Trophoblast cell (in vitro differentiated cells and primary cell): ENCODE results near the gene SMG9.
A peak's percentile ranks its signal among the peaks of the same experiment; 100 is the strongest.
"Not testable (repeated sequence)": the region's sequence is repeated elsewhere in the genome, so short reads cannot be mapped to it uniquely, and the experiment has no call there.

ENCODE experiments used
- DNase-seq, 2 donors: peaks; one replicate each; pipeline ENCODE4 v3.0.0-alpha.2; 2016
- H2AFZ ChIP-seq: 2 replicates; pipeline ENCODE4 v1.6.1; 2013; ENCODE audit warnings: low read length, moderate library complexity, mild to moderate bottlenecking; ENCODE audit not compliant: insufficient read depth, poor library complexity
- H2AK5ac ChIP-seq: 2 replicates; pipeline ENCODE4 v1.6.1; 2013; ENCODE audit warnings: mild to moderate bottlenecking, low read length
- H2BK120ac ChIP-seq: 2 replicates; pipeline ENCODE4 v1.6.1; 2013; ENCODE audit warnings: low read length, mild to moderate bottlenecking, moderate library complexity; ENCODE audit not compliant: insufficient read depth, poor library complexity
- H2BK12ac ChIP-seq: 2 replicates; pipeline ENCODE4 v1.6.1; 2013; ENCODE audit warnings: mild to moderate bottlenecking, low read length, moderate library complexity
- H2BK5ac ChIP-seq: 2 replicates; pipeline ENCODE4 v1.6.1; 2013; ENCODE audit warnings: low read length, low read depth, moderate library complexity, mild to moderate bottlenecking; ENCODE audit not compliant: poor library complexity
- H3K14ac ChIP-seq: 2 replicates; pipeline ENCODE4 v1.6.1; 2013; ENCODE audit warnings: mild to moderate bottlenecking, low read length
- H3K18ac ChIP-seq: 2 replicates; pipeline ENCODE4 v1.6.1; 2013; ENCODE audit warnings: mild to moderate bottlenecking, low read length
- H3K23ac ChIP-seq: 2 replicates; pipeline ENCODE4 v1.6.1; 2013; ENCODE audit warnings: low read length
- H3K27ac ChIP-seq: 2 replicates; pipeline ENCODE4 v1.5.1; 2013; ENCODE audit warnings: low read depth, mild to moderate bottlenecking, inconsistent platforms, low read length, moderate library complexity
- H3K27me3 ChIP-seq: 2 replicates; pipeline ENCODE4 v1.6.1; 2013; ENCODE audit warnings: inconsistent platforms, mild to moderate bottlenecking, low read length, moderate library complexity; ENCODE audit not compliant: insufficient read depth
- H3K36me3 ChIP-seq, 2 experiments: 1 replicate in 1 of 2; 2 replicates in 1 of 2; pipeline ENCODE4 v1.6.1; 2013; ENCODE audit warnings: low read length in 2 of 2, mild to moderate bottlenecking in 2 of 2, moderate library complexity in 1 of 2; ENCODE audit not compliant: insufficient read depth in 2 of 2, control insufficient read depth in 1 of 2
- H3K4ac ChIP-seq: 2 replicates; pipeline ENCODE4 v1.6.1; 2013; ENCODE audit warnings: low read depth, mild to moderate bottlenecking, low read length, moderate library complexity
- H3K4me1 ChIP-seq, 2 experiments: 1 replicate in 1 of 2; 2 replicates in 1 of 2; pipeline ENCODE4 v1.6.1; 2013; ENCODE audit warnings: low read length in 2 of 2, mild to moderate bottlenecking in 2 of 2, moderate library complexity in 1 of 2; ENCODE audit not compliant: insufficient read depth in 2 of 2, control insufficient read depth in 1 of 2
- H3K4me2 ChIP-seq: 2 replicates; pipeline ENCODE4 v1.6.1; 2013; ENCODE audit warnings: inconsistent platforms, mild to moderate bottlenecking, low read length, moderate library complexity
- H3K4me3 ChIP-seq: 2 replicates; pipeline ENCODE4 v1.5.1; 2013; ENCODE audit warnings: mild to moderate bottlenecking, low read depth, low read length, inconsistent platforms
- H3K79me1 ChIP-seq: one replicate; pipeline ENCODE4 v1.6.1; 2013; ENCODE audit warnings: low read length
- H3K79me2 ChIP-seq: 2 replicates; pipeline ENCODE4 v1.6.1; 2013; ENCODE audit warnings: low read length, mild to moderate bottlenecking; ENCODE audit not compliant: control insufficient read depth, insufficient read depth, poor library complexity
- H3K9ac ChIP-seq: 2 replicates; pipeline ENCODE4 v1.6.1; 2013; ENCODE audit warnings: mild to moderate bottlenecking, low read length
- H3K9me3 ChIP-seq: 2 replicates; pipeline ENCODE4 v1.6.1; 2013; ENCODE audit warnings: low read depth, mild to moderate bottlenecking, control low read depth, inconsistent platforms, low read length; ENCODE audit not compliant: insufficient read depth
- H4K12ac ChIP-seq: 2 replicates; pipeline ENCODE4 v1.6.1; 2013; ENCODE audit warnings: low read depth, mild to moderate bottlenecking, low read length, moderate library complexity
- H4K8ac ChIP-seq: 2 replicates; pipeline ENCODE4 v1.6.1; 2013; ENCODE audit warnings: low read depth, mild to moderate bottlenecking, low read length, moderate library complexity
- H4K91ac ChIP-seq: one replicate; pipeline ENCODE4 v1.6.1; 2013; ENCODE audit warnings: low read depth, mild to moderate bottlenecking, low read length, moderate library complexity
- WGBS: extraction: QIAGEN DNeasy Blood & Tissue Kit; methylation state at CpG from one replicate; pipeline ENCODE4 v1.1.7; 2013; ENCODE audit warnings: missing lambda C conversion rate; ENCODE audit not compliant: insufficient read length, insufficient coverage; ENCODE audit errors: extremely low coverage; 5-methylcytosine and 5-hydroxymethylcytosine counted together

SMG9 gene

GRCh38 chr19:43774940-43775258 lies 20.1 kb upstream of the SMG9 start:
- H3K14ac ChIP-seq, H4K8ac ChIP-seq, H3K79me2 ChIP-seq, H3K79me1 ChIP-seq, H3K9ac ChIP-seq, DNase-seq, H2BK12ac ChIP-seq, H3K18ac ChIP-seq, H3K9me3 ChIP-seq, H2BK5ac ChIP-seq, H3K23ac ChIP-seq, H4K12ac ChIP-seq, H3K27ac ChIP-seq, H3K36me3 ChIP-seq, H3K27me3 ChIP-seq, H3K4me3 ChIP-seq, H3K4ac ChIP-seq, H2BK120ac ChIP-seq, H2AK5ac ChIP-seq, H4K91ac ChIP-seq, H2AFZ ChIP-seq: not testable (repeated sequence)
- Histone ChIP-seq H3K4me1 (peaks cover 25 to 28% of the 10 kb centered on the region in 2 experiments), H3K4me2 (peak overlapping the region; percentile 53)
- WGBS = no CpG with 5 or more reads among the region's 11 CpGs

DNA sequence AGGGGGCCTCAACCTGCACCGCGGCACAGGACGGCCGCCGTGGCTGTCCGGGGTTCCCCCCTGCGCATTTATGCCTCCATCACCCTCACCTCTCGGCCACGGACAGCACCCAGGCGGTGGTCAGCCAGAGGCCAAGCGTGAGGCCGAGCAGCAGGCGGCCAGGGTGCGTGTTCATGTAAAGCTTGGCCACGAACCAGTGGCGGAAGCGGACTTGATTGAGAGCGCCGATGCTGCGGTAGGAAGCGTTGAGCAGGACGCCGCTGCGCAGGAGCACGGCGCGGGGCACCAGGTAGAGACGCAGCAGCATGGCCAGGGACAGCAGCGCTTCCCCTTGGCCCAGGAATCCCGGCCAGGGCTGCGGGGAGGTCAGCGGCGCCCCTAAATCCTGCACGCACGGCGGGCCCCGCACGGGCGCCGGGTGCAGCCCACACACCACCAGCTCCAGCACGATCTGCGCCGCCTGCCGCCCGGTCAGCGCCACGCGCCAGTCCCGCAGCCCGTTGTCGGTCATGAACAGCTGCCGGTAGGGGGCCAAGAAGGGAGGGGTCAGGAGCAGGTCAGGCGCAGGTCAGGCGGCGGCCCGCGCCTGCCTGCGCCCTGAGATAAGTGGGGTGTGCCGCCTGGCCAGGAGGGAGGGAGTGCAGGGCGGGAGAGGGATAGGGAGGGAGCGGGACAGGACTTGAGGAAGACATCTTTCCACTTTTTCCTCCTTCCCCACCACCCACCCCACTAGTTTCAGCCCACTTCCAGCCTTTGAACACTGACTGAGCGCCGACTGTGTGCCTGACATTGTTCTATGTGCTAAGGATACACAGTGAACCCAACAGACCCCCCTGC lies 19.6 kb upstream of the SMG9 start:
- DNase-seq = no peak
- peak overlapping the region; percentile 15 for H3K14ac ChIP-seq
- H3K36me3 ChIP-seq = peaks cover 5 to 10% of the 10 kb centered on the region in 2 experiments
- no peak overlapping the region for H2BK5ac ChIP-seq
- no peak overlapping the region for H3K4ac ChIP-seq
- no peak overlapping the region for H2BK120ac ChIP-seq
- peak overlapping the region; percentile 42 for H2AFZ ChIP-seq
- no peak overlapping the region for H3K23ac ChIP-seq
- H3K9ac ChIP-seq = no peak overlapping the region
- no peak overlapping the region for H3K18ac ChIP-seq
- H3K4me1 ChIP-seq = peaks cover 19 to 23% of the 10 kb centered on the region in 2 experiments
- H3K27ac ChIP-seq = no peak overlapping the region
- H3K79me2 ChIP-seq = peaks cover 2% of the 10 kb centered on the region
- H4K12ac ChIP-seq = no peak overlapping the region
- H3K4me3 ChIP-seq = peak overlapping the region; percentile 58
- peaks cover 4% of the 10 kb centered on the region for H3K79me1 ChIP-seq
- peak overlapping the region; percentile 47 for H4K91ac ChIP-seq
- H3K4me2 ChIP-seq = peak overlapping the region; percentile 53
- no peak overlapping the region for H2AK5ac ChIP-seq
- H2BK12ac ChIP-seq = no peak overlapping the region
- H3K27me3 ChIP-seq = peaks cover 5% of the 10 kb centered on the region
- H4K8ac ChIP-seq = no peak overlapping the region
- no CpG with 5 or more reads among the region's 63 CpGs for WGBS
- H3K9me3 ChIP-seq = peaks cover 4% of the 10 kb centered on the region

DNA sequence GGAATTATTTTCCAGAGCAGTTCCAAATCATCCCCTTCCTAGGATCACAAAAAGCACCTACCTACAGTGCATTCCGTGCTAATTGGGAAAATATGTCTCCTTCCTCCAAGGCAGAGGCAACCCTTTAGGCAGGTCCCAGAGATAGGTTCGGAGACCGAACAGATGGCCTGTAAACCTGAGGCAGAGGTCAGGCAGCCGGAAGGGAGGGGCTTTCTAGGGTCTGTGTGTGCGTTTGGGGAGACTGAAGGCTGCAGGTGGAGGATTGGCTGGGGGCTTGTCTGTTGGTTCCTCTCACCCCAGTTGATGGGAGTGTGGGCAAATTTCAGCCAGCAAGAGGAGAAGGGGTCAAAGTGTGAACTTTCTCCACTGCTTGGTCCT lies 19.0 kb upstream of the SMG9 start:
- H4K12ac ChIP-seq = no peak overlapping the region
- H3K4me2 ChIP-seq = peak overlapping the region; percentile 53
- H3K23ac ChIP-seq = no peak overlapping the region
- H3K27me3 ChIP-seq = peaks cover 5% of the 10 kb centered on the region
- H3K18ac ChIP-seq = no peak overlapping the region
- peaks cover 15 to 17% of the 10 kb centered on the region in 2 experiments for H3K4me1 ChIP-seq
- no peak overlapping the region for H2BK120ac ChIP-seq
- H3K4me3 ChIP-seq = peak overlapping the region; percentile 58
- H3K14ac ChIP-seq = no peak overlapping the region
- no peak overlapping the region for H4K8ac ChIP-seq
- no peak overlapping the region for H2BK12ac ChIP-seq
- no peak overlapping the region for H2BK5ac ChIP-seq
- no peak overlapping the region for H3K9ac ChIP-seq
- no peaks in the 10 kb centered on the region for H3K79me1 ChIP-seq
- H4K91ac ChIP-seq = peak overlapping the region; percentile 47
- H3K36me3 ChIP-seq = peaks cover 8 to 14% of the 10 kb centered on the region in 2 experiments
- DNase-seq = no peak
- no peak overlapping the region for H2AFZ ChIP-seq
- no peak overlapping the region for H3K27ac ChIP-seq
- H3K79me2 ChIP-seq = no peaks in the 10 kb centered on the region
- peaks cover 8% of the 10 kb centered on the region for H3K9me3 ChIP-seq
- H2AK5ac ChIP-seq = no peak overlapping the region
- H3K4ac ChIP-seq = no peak overlapping the region
- no CpG with 5 or more reads among the region's 5 CpGs for WGBS

GRCh38 chr19:43769256-43769655 lies 14.5 kb upstream of the SMG9 start:
- Histone ChIP-seq H2BK5ac (no peak overlapping the region), H3K79me2 (peaks cover 2% of the 10 kb centered on the region), H3K79me1 (peaks cover 12% of the 10 kb centered on the region), H4K91ac (no peak overlapping the region), H3K27me3 (peaks cover 5% of the 10 kb centered on the region), H3K4ac (no peak overlapping the region), H3K9ac (no peak overlapping the region), H4K12ac (no peak overlapping the region), H2AK5ac (no peak overlapping the region), H2AFZ (no peak overlapping the region), H3K23ac (no peak overlapping the region), H4K8ac (no peak overlapping the region), H3K18ac (no peak overlapping the region), H3K27ac (no peak overlapping the region), H3K9me3 (peaks cover 6% of the 10 kb centered on the region), H2BK120ac (no peak overlapping the region), H3K4me2 (no peak overlapping the region), H3K4me3 (no peak overlapping the region), H2BK12ac (no peak overlapping the region), H3K36me3 (peaks cover 8 to 14% of the 10 kb centered on the region in 2 experiments), H3K4me1 (peaks cover 15 to 25% of the 10 kb centered on the region in 2 experiments), H3K14ac (no peak overlapping the region)
- no CpG with 5 or more reads among the region's 14 CpGs for WGBS
- no peak for DNase-seq
